Spleen (tissue), 7 donors: ENCODE results near the gene SKOR1.

Experiments
- POLR2A ChIP-seq, 3 donors: fragments of 450-650 bp; IDR thresholded peaks; one replicate each; pipeline ENCODE4 v1.5.1; 2017; ENCODE audit warnings: antibody characterized with exemption in 3 of 3, mild to moderate bottlenecking in 1 of 3
- POLR2AphosphoS5 ChIP-seq, 3 donors: sonication (generic); formaldehyde crosslinking; IDR thresholded peaks; one replicate each; pipeline ENCODE4 v1.5.1; 2017; ENCODE audit warnings: antibody characterized with exemption in 3 of 3
- TF ChIP-seq, protein P1 (sequence below), 11 experiments: fragments of 200-600 bp in 7 of 11; fragments of 450-650 bp in 4 of 11; sonication (generic) in 4 of 11; IDR thresholded peaks in 8 of 11; conservative IDR thresholded peaks in 3 of 11; 1 replicate in 7 of 11; 2 replicates in 4 of 11; pipeline versions ENCODE4 v1.4.0 to v1.8.0; 2016 to 2021; ENCODE audit warnings: antibody characterized with exemption in 11 of 11, inconsistent platforms in 4 of 11, mild to moderate bottlenecking in 1 of 11
- donor health status: DM: no; HTN: no; CAD: no; lungs with moderate emphysema.
- donor health status: DM: no; HTN: no; CAD: no.
- donor health status: DM: no; HTN: no; CAD: no.

DNA sequence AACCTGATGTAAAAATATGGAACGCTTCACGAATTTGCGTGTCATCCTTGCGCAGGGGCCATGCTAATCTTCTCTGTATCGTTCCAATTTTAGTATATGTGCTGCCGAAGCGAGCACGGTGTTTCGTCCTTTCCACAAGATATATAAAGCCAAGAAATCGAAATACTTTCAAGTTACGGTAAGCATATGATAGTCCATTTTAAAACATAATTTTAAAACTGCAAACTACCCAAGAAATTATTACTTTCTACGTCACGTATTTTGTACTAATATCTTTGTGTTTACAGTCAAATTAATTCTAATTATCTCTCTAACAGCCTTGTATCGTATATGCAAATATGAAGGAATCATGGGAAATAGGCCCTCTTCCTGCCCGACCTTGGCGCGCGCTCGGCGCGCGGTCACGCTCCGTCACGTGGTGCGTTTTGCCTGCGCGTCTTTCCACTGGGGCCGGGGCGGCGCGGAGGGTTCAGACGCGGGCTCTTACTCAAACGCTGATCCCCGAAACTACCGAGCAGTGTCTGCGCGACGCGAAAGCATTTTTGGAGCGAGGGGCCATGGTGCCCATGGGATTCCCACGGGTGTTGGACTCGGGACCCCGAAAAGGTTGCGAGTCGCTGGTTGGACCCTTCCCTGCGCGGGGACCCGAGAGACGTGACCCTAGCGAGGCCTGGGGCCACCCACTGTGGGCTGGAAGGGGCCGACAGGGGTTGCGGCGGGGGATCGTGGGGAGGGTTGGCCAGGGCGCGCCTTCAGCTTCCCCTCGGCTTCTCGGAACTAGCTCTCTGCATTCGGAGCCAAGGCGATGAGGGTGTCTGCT, 14.8 kb downstream of the SKOR1 start, which contains the start of gene RNU6-1:
- TF ChIP-seq, protein P1, sequence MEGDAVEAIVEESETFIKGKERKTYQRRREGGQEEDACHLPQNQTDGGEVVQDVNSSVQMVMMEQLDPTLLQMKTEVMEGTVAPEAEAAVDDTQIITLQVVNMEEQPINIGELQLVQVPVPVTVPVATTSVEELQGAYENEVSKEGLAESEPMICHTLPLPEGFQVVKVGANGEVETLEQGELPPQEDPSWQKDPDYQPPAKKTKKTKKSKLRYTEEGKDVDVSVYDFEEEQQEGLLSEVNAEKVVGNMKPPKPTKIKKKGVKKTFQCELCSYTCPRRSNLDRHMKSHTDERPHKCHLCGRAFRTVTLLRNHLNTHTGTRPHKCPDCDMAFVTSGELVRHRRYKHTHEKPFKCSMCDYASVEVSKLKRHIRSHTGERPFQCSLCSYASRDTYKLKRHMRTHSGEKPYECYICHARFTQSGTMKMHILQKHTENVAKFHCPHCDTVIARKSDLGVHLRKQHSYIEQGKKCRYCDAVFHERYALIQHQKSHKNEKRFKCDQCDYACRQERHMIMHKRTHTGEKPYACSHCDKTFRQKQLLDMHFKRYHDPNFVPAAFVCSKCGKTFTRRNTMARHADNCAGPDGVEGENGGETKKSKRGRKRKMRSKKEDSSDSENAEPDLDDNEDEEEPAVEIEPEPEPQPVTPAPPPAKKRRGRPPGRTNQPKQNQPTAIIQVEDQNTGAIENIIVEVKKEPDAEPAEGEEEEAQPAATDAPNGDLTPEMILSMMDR (IDR thresholded peaks at IDR 0.05 in 8 of 11, conservative IDR thresholded peaks at IDR 0.05 in 3 of 11) = peak in 1 of 11 experiments; percentile 8
- TF ChIP-seq POLR2A (IDR thresholded peaks at IDR 0.05) (peak in 2 of 3 donors; percentile 82), POLR2AphosphoS5 (IDR thresholded peaks at IDR 0.05) (peak; percentile 94 to 98 (median 98))
